GM21528 (cell line): ENCODE results near the gene SH2B2.

Experiments
- ATAC-seq: cut with Tn5 transposase; IDR thresholded peaks from one replicate; pipeline ENCODE4 v1.9.1; 2021; ENCODE audit warnings: mild to moderate bottlenecking, moderate library complexity; ENCODE audit not compliant: unreplicated experiment, low FRiP score

SH2B2 gene

GRCh38 chr7:102264367-102264891 is 22.2 kb upstream of the SH2B2 start:
- no peak for ATAC-seq

GRCh38 chr7:102266541-102266940 is 20.1 kb upstream of the SH2B2 start:
- no peak for ATAC-seq

GRCh38 chr7:102268635-102269034 is 18.0 kb upstream of the SH2B2 start:
- ATAC-seq = no peak

DNA sequence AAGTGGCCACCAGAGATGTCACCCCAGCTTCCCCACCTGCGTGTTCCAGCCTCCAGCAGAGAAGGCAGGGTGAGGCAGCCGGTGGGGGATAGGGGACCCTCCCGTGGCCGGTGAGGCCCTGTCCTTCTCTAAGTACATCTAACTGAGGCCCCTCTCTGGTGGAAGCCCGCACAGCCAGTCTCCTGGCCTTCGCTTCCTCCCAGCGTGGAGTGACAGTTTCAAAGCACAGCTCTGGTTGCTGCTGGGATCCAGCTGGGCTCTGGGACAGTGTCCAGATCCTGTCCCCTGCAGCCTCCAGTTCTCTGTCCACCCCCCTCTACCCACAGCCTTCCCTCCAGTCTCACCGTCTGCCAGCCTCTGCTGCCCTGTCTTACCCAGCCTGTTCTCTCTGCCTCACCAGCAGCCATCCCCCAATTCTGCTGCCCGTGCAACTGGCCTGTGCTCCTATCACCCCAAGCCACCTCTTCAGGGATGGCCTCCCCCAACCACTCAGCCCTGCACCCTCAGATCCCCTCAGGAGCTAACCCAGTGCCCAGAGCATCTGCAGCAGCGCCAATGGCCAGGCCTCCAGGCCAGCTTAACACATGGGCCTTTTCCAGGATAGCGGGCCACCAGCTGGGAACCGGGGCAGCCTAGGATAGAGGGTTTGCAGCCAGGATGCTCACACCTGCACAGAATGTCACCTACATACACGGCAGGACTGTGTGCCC is 16.3 kb upstream of the SH2B2 start:
- no peak for ATAC-seq

- ATAC-seq = no peak
Measured at GRCh38 chr7:102271158-102271798, 15.4 kb upstream of the SH2B2 start.

- ATAC-seq = no peak
Measured at GRCh38 chr7:102272075-102272916, 14.4 kb upstream of the SH2B2 start.

DNA sequence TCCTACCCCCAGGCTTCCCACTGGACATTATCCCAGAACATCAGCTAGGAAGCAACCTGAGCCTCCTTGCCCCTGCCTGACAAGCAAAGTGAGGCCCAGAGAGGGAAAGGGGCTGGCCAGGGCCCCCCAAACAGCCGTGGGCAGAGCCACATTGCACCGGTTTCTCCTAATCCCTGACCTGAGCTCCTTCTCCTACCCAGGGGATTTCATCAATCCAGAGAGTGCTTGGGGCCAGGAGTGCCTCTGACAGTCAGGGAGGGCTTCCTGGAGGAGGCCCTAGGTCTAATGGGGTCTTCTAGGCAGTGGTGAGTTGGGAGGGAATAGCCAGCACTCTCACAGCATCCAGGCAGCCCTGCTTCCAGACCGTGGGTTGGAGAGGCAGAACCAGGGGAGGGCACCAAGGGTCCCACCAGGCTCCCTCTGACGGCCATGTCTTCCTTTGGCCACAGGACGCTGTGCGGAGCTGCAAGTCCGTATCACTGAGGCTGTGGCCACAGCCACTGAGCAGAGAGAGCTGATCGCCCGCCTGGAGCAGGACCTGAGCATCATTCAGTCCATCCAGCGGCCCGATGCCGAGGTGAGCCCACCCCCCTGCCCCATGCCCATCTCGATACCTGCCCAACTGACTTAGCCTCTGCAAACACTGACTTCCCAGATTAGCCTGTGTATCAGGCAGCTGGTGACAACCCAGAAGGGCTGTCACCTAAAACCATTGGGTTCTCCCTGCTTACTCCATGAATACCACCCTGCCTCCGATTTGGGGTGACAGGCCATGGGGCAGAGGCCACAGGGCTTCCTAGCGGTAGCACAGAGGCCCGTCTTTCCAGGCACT is 13.5 kb upstream of the SH2B2 start:
- no peak for ATAC-seq

GRCh38 chr7:102273749-102274712 is 12.6 kb upstream of the SH2B2 start:
- no peak for ATAC-seq

GRCh38 chr7:102275123-102275703 is 11.5 kb upstream of the SH2B2 start:
- ATAC-seq = no peak

DNA sequence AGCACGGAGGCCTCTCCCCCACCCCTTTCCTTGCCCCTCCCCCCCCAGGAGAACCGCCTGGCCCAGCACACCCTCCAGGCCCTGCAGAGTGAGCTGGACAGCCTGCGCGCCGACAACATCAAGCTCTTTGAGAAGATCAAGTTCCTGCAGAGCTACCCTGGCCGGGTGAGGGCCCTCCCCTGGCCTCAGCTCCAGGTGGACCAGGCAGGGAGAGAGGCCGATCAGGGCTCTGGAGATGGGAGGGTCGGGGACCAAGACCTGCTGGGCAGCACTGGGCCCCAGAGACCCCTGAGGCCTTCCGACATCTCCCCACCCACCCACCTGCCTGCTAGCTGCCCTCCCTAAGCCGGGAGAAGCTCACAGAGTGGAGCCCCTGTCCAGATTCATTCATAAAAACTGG is 8.8 kb upstream of the SH2B2 start:
- ATAC-seq = no peak

DNA sequence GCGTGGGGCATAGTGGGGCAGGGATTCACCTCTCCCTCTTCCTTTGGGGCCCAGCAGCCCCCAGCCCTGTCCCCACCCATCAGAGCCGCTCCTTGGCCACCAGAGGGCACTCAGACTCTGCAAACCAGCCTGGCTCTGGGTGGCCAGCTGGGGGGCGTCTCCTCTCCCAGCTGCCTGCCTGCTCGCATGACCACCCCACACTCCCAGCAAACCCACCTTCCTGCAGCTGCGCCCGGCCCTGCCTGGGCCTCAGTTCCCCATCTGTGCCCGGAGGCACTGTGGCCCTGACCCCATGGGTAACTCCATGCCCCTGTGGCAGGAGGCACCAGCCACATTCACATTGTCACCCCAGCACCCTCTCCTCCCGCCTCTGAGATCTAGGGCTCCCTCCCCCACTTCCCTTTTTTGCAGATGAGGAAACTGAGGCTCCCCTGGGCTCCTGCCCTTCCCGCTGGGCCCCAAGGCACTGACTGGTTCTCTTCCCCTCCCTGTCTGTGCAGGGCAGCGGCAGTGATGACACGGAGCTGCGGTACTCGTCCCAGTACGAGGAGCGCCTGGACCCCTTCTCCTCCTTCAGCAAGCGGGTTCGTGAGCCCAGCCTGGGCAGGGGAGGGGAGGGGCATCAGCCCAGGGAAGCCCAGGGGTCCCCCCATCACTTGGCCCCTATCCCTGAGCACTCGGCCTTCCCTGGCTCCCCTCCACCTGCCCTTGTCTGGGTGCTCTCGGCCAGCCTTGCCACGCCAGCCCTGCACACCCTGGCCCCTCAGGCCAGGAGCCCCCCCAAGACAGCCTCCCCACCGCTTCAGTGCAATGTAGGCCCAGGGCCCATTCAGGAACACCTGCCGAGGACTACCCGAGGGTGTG is 6.9 kb upstream of the SH2B2 start:
- no peak for ATAC-seq

DNA sequence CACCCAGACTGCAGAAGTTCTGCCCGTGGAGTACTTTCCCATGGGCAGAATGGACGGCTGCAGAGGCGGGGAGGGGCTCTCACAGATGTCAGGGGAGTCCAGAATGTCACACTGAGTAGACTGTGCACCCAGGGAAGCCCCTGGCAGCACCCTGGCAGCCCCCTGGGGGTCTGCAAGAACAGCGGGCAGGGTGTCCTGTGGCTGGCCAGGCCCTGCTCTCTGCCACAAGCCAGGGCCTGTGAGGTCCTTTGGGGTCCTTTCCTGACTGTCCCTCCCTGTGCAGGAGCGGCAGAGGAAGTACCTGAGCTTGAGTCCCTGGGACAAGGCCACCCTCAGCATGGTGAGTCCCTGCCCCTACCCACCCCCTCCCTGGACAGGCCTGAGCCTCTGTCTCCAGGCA is 6.1 kb upstream of the SH2B2 start:
- no peak for ATAC-seq

DNA sequence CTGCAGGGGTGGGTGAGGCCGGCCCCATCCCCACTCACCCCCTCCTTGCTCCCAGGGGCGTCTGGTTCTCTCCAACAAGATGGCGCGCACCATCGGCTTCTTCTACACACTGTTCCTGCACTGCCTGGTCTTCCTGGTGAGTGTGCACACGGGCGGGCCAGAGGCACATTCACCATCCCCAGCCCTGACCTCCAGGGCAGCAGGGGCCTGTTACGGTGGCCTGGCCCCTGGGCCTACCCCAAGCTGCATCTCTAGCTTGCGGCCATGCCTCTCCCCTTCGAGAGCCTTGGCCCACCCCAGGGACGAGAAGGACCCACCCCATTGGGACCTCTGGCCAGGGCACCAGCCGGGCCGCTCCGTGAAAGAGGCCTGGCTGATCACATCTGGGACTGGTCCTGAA is 4.9 kb upstream of the SH2B2 start:
- ATAC-seq = no peak

DNA sequence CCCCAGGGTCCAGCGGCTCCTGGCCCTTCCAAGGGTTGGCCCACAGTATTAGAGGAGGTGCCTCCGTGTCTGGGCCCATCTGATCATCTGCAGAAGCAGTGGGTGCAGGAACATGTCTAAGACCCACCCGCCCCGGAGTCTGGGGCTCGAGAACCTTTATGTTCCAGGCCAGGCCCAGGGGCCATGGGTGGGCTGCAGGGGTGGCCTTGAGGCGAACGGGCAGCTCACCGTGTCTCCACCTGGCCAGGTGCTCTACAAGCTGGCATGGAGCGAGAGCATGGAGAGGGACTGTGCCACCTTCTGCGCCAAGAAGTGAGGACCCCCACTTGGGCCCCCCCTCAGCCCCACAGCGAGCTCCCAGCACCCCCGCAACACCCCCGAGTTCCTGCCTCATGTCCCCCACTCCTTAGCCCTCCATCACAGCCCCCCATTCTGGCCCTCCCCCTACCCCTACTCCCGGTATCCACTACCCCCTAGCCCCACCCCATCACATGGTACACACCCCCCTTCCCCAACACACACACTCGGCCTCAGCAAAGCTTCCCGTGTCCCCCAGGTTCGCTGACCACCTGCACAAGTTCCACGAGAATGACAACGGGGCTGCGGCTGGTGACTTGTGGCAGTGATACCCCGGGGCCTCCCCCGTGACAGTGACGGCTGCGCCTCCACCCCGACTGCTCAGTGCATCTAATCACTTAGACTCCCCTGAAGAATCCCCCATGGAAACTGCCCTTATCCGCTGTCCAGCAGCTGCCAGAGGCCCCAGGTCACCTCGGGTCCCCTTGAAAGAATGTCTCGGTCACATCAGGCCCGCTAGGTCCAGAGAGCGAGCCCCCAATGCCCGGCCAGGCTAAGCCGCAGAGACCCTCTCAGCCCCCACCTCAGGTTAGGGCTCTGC is 4.0 kb upstream of the SH2B2 start:
- ATAC-seq = no peak

- ATAC-seq = no peak
Measured at GRCh38 chr7:102283477-102284189, 3.0 kb upstream of the SH2B2 start.

- ATAC-seq = no peak
Measured at GRCh38 chr7:102284399-102284798, 2.3 kb upstream of the SH2B2 start.
